Mesenchymal stem cell (in vitro differentiated cells and primary cell): ENCODE data around the gene TMEM168.

Source experiments
- DNase-seq: peaks from one replicate; pipeline ENCODE4 v3.0.0-alpha.2; 2013
- H2AFZ ChIP-seq: one replicate; pipeline ENCODE4 v1.6.1; 2013; ENCODE audit warnings: low read depth, mild to moderate bottlenecking, control low read depth, inconsistent platforms, low read length, moderate library complexity
- H2AK5ac ChIP-seq: 2 replicates; pipeline ENCODE4 v1.6.1; 2013; ENCODE audit warnings: low read length, moderate library complexity, mild to moderate bottlenecking, inconsistent platforms; ENCODE audit not compliant: severe bottlenecking
- H2BK120ac ChIP-seq: one replicate; pipeline ENCODE4 v1.6.1; 2013; ENCODE audit warnings: low read depth, mild to moderate bottlenecking, inconsistent platforms, low read length, moderate library complexity
- H2BK12ac ChIP-seq, 2 experiments: one replicate each; pipeline ENCODE4 v1.6.1; 2013; ENCODE audit warnings: inconsistent platforms in 2 of 2, low read length in 2 of 2, mild to moderate bottlenecking in 2 of 2, moderate library complexity in 2 of 2, control low read depth in 1 of 2
- H2BK15ac ChIP-seq: one replicate; pipeline ENCODE4 v1.6.1; 2013; ENCODE audit warnings: mild to moderate bottlenecking, low read depth, inconsistent platforms; ENCODE audit not compliant: poor library complexity, severe bottlenecking
- H2BK5ac ChIP-seq: 2 replicates; pipeline ENCODE4 v1.6.1; 2013; ENCODE audit warnings: low read depth, mild to moderate bottlenecking, low read length, control low read depth, inconsistent platforms; ENCODE audit not compliant: poor library complexity, severe bottlenecking
- H3K14ac ChIP-seq, 2 experiments: one replicate each; pipeline ENCODE4 v1.6.1; 2013; ENCODE audit warnings: inconsistent platforms in 2 of 2, low read length in 2 of 2, control low read depth in 1 of 2, mild to moderate bottlenecking in 1 of 2, moderate library complexity in 1 of 2
- H3K18ac ChIP-seq, 2 experiments: one replicate each; pipeline ENCODE4 v1.6.1; 2013; ENCODE audit warnings: inconsistent platforms in 2 of 2, low read length in 2 of 2, control low read depth in 1 of 2, low read depth in 1 of 2, mild to moderate bottlenecking in 1 of 2
- H3K23ac ChIP-seq, 2 experiments: one replicate each; pipeline ENCODE4 v1.6.1; 2013; ENCODE audit warnings: inconsistent platforms in 2 of 2, low read length in 2 of 2, mild to moderate bottlenecking in 2 of 2, moderate library complexity in 2 of 2, control low read depth in 1 of 2
- H3K27ac ChIP-seq: 2 replicates; pipeline ENCODE4 v1.5.1; 2013; ENCODE audit warnings: mild to moderate bottlenecking, moderate library complexity, low read length, control low read depth, inconsistent platforms; ENCODE audit not compliant: poor library complexity, severe bottlenecking
- H3K27me3 ChIP-seq, 2 experiments: 2 replicates each; pipeline versions ENCODE4 v1.6.1 to v1.7.0; 2013; ENCODE audit warnings: low read length in 2 of 2, mild to moderate bottlenecking in 2 of 2, moderate library complexity in 2 of 2, control low read depth in 1 of 2, inconsistent platforms in 1 of 2; ENCODE audit not compliant: control insufficient read depth in 1 of 2, insufficient read depth in 1 of 2
- H3K36me3 ChIP-seq, 2 experiments: 2 replicates each; pipeline versions ENCODE4 v1.6.1 to v1.7.0; 2013; ENCODE audit warnings: low read length in 2 of 2, control low read depth in 1 of 2, inconsistent platforms in 1 of 2, low read depth in 1 of 2, mild to moderate bottlenecking in 1 of 2; ENCODE audit not compliant: insufficient read depth in 2 of 2, control insufficient read depth in 1 of 2
- H3K4ac ChIP-seq, 2 experiments: one replicate each; pipeline ENCODE4 v1.6.1; 2013; ENCODE audit warnings: inconsistent platforms in 2 of 2, low read length in 2 of 2, mild to moderate bottlenecking in 2 of 2, moderate library complexity in 2 of 2, control low read depth in 1 of 2, low read depth in 1 of 2
- H3K4me1 ChIP-seq: 2 replicates; pipeline ENCODE4 v1.6.1; 2013; ENCODE audit warnings: low read depth, low read length, control low read depth; ENCODE audit not compliant: control insufficient read depth, insufficient read depth
- H3K4me2 ChIP-seq: 2 replicates; pipeline ENCODE4 v1.6.1; 2013; ENCODE audit warnings: low read length, mild to moderate bottlenecking, inconsistent platforms; ENCODE audit not compliant: poor library complexity, severe bottlenecking
- H3K4me3 ChIP-seq, 2 experiments: 2 replicates each; pipeline versions ENCODE4 v1.5.1 to v1.7.0; 2013; ENCODE audit warnings: low read length in 2 of 2, mild to moderate bottlenecking in 2 of 2, control low read depth in 1 of 2, low read depth in 1 of 2; ENCODE audit not compliant: insufficient read depth in 1 of 2
- H3K79me1 ChIP-seq: replicated peaks from 2 replicates; pipeline ENCODE4 v1.6.1; 2013; ENCODE audit warnings: mild to moderate bottlenecking, control low read depth, low read length, inconsistent platforms; ENCODE audit not compliant: poor library complexity, severe bottlenecking
- H3K9ac ChIP-seq: 2 replicates; pipeline ENCODE4 v1.7.0; 2013; ENCODE audit warnings: mild to moderate bottlenecking, low read length, moderate library complexity
- H3K9me3 ChIP-seq: 2 replicates; pipeline ENCODE4 v1.7.0; 2013; ENCODE audit warnings: mild to moderate bottlenecking, low read length; ENCODE audit not compliant: control insufficient read depth
- H4K8ac ChIP-seq: one replicate; pipeline ENCODE4 v1.6.1; 2013; ENCODE audit warnings: inconsistent platforms, mild to moderate bottlenecking, low read length, moderate library complexity
- H4K91ac ChIP-seq: one replicate; pipeline ENCODE4 v1.6.1; 2013; ENCODE audit warnings: mild to moderate bottlenecking, low read length, inconsistent platforms
- WGBS: methylation state at CpG from one replicate; pipeline ENCODE4 v1.1.7; 2013; ENCODE audit warnings: mixed read lengths; 5-methylcytosine and 5-hydroxymethylcytosine counted together

TMEM168 gene

DNA sequence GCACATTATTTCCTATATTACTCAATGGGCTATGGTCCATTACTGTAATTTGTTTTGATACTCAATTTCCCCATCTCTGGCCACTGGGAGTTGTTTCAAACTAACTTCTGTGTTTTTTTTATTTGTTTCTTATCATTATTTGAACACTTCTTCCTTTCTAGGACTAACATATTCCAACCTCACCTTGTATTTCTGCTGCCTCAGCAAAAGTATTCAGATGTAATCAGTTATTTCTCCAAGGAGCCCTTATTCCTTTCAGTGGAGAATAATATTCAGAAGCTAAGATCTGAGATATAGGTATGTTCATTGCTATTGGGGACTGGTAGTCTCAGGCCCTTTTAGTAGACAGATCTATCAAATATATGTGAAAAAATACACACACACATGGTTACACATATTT is 36.9 kb downstream of the TMEM168 start:
- H3K4me1 ChIP-seq, result peaks cover 2% of the 10 kb centered on the region
- no peak overlapping the region for H3K4ac ChIP-seq
- H3K36me3 ChIP-seq, result peaks cover 0 to 3% of the 10 kb centered on the region in 2 experiments
- no peak overlapping the region for H3K4me2 ChIP-seq
- no peak overlapping the region for H2BK5ac ChIP-seq
- H2BK120ac ChIP-seq, result no peak overlapping the region
- no peak for DNase-seq
- H3K27me3 ChIP-seq, result no peaks in the 10 kb centered on the region
- no peak overlapping the region for H3K14ac ChIP-seq
- no peak overlapping the region for H3K4me3 ChIP-seq
- H3K27ac ChIP-seq, result no peak overlapping the region
- H2BK12ac ChIP-seq, result no peak overlapping the region
- H3K23ac ChIP-seq, result no peak overlapping the region
- H3K79me1 ChIP-seq, result no peaks in the 10 kb centered on the region
- no peak overlapping the region for H4K8ac ChIP-seq
- no peaks in the 10 kb centered on the region for H3K9me3 ChIP-seq
- no peak overlapping the region for H2BK15ac ChIP-seq
- H2AFZ ChIP-seq, result no peak overlapping the region
- H4K91ac ChIP-seq, result no peak overlapping the region
- no peak overlapping the region for H3K9ac ChIP-seq
- no peak overlapping the region for H2AK5ac ChIP-seq
- H3K18ac ChIP-seq, result no peak overlapping the region

DNA sequence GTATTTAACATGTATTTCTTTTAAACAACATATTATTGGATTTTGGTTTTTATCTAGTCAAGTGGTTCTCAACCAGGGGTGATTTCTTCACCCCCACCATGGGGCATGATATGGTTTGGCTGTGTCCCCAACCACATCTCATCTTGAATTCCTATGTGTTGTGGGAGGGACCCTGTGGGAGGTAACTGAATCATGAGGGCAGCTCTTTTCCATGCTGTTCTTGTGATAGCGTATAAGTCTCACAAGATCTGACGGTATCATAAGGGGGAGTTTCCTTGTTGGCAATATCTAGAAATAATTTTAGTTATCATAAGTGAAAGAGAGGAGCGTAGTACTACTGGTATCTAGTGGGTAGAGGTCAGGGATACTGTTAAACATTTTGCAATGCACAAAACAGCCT is 37.6 kb downstream of the TMEM168 start:
- Histone ChIP-seq H3K4ac (no peak overlapping the region), H3K9ac (no peak overlapping the region), H3K14ac (no peak overlapping the region), H3K23ac (no peak overlapping the region), H3K9me3 (no peaks in the 10 kb centered on the region), H3K4me2 (no peak overlapping the region), H2BK12ac (no peak overlapping the region), H3K4me1 (peaks cover 2% of the 10 kb centered on the region), H2BK5ac (no peak overlapping the region), H3K27ac (no peak overlapping the region), H2AK5ac (no peak overlapping the region), H3K4me3 (no peak overlapping the region), H2BK15ac (no peak overlapping the region), H2AFZ (no peak overlapping the region), H3K18ac (no peak overlapping the region), H3K27me3 (no peaks in the 10 kb centered on the region), H2BK120ac (no peak overlapping the region), H4K8ac (no peak overlapping the region), H3K79me1 (no peaks in the 10 kb centered on the region), H3K36me3 (peaks cover 0 to 3% of the 10 kb centered on the region in 2 experiments), H4K91ac (no peak overlapping the region)
- no peak for DNase-seq
- 89% methylated on average over 2 of the region's 3 CpGs for WGBS

- no peak overlapping the region for H3K9ac ChIP-seq
- no peak overlapping the region for H4K91ac ChIP-seq
- H3K9me3 ChIP-seq, result no peaks in the 10 kb centered on the region
- no peak overlapping the region for H3K4me2 ChIP-seq
- 80% methylated on average over 2 of the region's 2 CpGs for WGBS
- no peaks in the 10 kb centered on the region for H3K79me1 ChIP-seq
- H3K18ac ChIP-seq, result no peak overlapping the region
- peaks cover 2% of the 10 kb centered on the region for H3K4me1 ChIP-seq
- no peak overlapping the region for H2BK15ac ChIP-seq
- H3K14ac ChIP-seq, result no peak overlapping the region
- H2BK12ac ChIP-seq, result no peak overlapping the region
- no peak overlapping the region for H2AK5ac ChIP-seq
- H2BK120ac ChIP-seq, result no peak overlapping the region
- H3K4me3 ChIP-seq, result no peak overlapping the region
- no peaks in the 10 kb centered on the region for H3K36me3 ChIP-seq
- DNase-seq, result no peak
- H3K27ac ChIP-seq, result no peak overlapping the region
- H2BK5ac ChIP-seq, result no peak overlapping the region
- no peak overlapping the region for H2AFZ ChIP-seq
- no peak overlapping the region for H3K23ac ChIP-seq
- H4K8ac ChIP-seq, result no peak overlapping the region
- no peaks in the 10 kb centered on the region for H3K27me3 ChIP-seq
- H3K4ac ChIP-seq, result no peak overlapping the region
Measured at GRCh38 chr7:112749775-112750174, 40.4 kb downstream of the TMEM168 start.

DNA sequence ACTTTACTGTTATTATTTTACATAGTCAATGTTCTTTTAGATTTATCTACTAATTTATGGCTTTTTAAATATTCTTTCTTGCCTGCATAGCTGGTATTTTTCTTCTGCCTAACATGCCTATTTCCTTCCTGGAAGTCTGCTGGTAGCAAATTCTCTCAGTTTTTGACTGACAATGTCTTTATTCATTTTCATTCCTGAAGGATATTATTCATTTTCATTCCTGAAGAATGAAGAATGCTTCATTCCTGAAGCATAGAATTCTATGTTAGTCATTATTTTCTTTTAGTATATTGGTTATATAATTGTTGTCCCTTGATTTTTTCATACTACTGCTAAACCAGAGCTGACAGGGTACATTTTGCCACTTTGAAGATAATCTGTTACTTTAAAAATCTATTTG is 41.8 kb downstream of the TMEM168 start:
- no peak overlapping the region for H3K14ac ChIP-seq
- no peak overlapping the region for H4K8ac ChIP-seq
- no peak overlapping the region for H2BK12ac ChIP-seq
- no peak overlapping the region for H3K4ac ChIP-seq
- no peak overlapping the region for H4K91ac ChIP-seq
- no peak overlapping the region for H3K4me3 ChIP-seq
- no peak overlapping the region for H3K4me2 ChIP-seq
- no peaks in the 10 kb centered on the region for H3K79me1 ChIP-seq
- H3K9me3 ChIP-seq, result no peaks in the 10 kb centered on the region
- H2AK5ac ChIP-seq, result no peak overlapping the region
- no peak overlapping the region for H2BK120ac ChIP-seq
- no peak overlapping the region for H3K18ac ChIP-seq
- no peak overlapping the region for H2BK15ac ChIP-seq
- DNase-seq, result no peak
- no peaks in the 10 kb centered on the region for H3K27me3 ChIP-seq
- H3K4me1 ChIP-seq, result peaks cover 2% of the 10 kb centered on the region
- no peak overlapping the region for H3K23ac ChIP-seq
- H3K9ac ChIP-seq, result no peak overlapping the region
- no peak overlapping the region for H3K27ac ChIP-seq
- no peak overlapping the region for H2BK5ac ChIP-seq
- H3K36me3 ChIP-seq, result no peaks in the 10 kb centered on the region
- no peak overlapping the region for H2AFZ ChIP-seq
